Stimulated activated effector memory CD8-positive, alpha-beta T cell treated with anti-CD3 and anti-CD28 coated beads, Interleukin-12 subunit alpha, Interleukin-12 subunit beta, amount 100 ng/mL, for 72 hours (primary cell): Measurements from ENCODE around the gene CHRNB2.
A peak's percentile ranks its signal among the peaks of the same experiment; 100 is the strongest.
"Not testable (repeated sequence)": the region's sequence is repeated elsewhere in the genome, so short reads cannot be mapped to it uniquely, and the experiment has no call there.

Experiments used
- ATAC-seq: fragments of 150-1000 bp; cut with Tn5 transposase; 2 replicates; pipeline ENCODE4 v1.10.0; 2021
- DNase-seq, 2 donors: peaks; one replicate each; pipeline ENCODE4 v3.0.0; 2021 to 2022; ENCODE audit warnings: low spot score in 2 of 2
- H3K27ac Mint-ChIP-seq: one replicate; pipeline ENCODE4 v1.8.0; 2022; ENCODE audit warnings: mild to moderate bottlenecking, mixed read lengths
- H3K36me3 Mint-ChIP-seq: one replicate; pipeline ENCODE4 v1.8.0; 2022; ENCODE audit warnings: mild to moderate bottlenecking, mixed read lengths
- H3K4me1 Mint-ChIP-seq: one replicate; pipeline ENCODE4 v1.8.0; 2022; ENCODE audit warnings: mixed read lengths
- H3K4me3 Mint-ChIP-seq: one replicate; pipeline ENCODE4 v1.8.0; 2022; ENCODE audit warnings: mild to moderate bottlenecking, mixed read lengths
- H3K9me3 Mint-ChIP-seq: one replicate; pipeline ENCODE4 v1.8.0; 2022; ENCODE audit warnings: mixed read lengths

Gene CHRNB2

GRCh38 chr1:154567386-154568156 lies at the start of gene CHRNB2:
Gene CHRNB2 (plus strand): TSS chr1:154567778. CDS start chr1:154568045, 267 bp downstream.
- Mint-ChIP-seq H3K36me3 (peaks cover 5% of the 10 kb centered on the region), H3K9me3 (no peaks in the 10 kb centered on the region), H3K4me3 (peak within 1 kb of the TSS; percentile 38), H3K4me1 (peaks cover 12% of the 10 kb centered on the region), H3K27ac (no peak within 1 kb of the TSS)
- ATAC-seq (peak; percentile 90), DNase-seq (peak; percentile 81 to 84)

DNA sequence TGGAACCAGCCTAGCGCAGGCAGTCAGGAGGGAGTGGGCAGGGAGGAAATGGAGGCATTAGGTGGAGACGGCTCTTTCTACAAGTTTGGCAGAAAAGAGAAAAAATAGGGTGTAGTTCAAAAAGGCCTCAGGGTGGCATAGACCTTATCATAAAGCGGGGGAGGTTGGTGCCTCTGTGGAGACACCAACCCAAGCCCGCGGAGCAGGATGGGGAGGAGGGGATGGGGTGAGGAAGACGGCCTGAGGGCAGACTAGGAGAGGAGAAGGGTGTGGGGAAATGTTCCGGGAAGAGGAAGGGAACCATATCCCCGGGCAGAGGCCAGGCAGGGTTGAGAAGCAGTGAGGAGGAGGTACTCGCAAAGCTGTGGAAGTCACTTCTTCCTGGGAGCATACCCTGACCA lies 48.0 kb upstream of the CHRNB2 start:
- H3K36me3 Mint-ChIP-seq = no peaks in the 10 kb centered on the region
- H3K9me3 Mint-ChIP-seq = no peaks in the 10 kb centered on the region
- no peak overlapping the region for H3K27ac Mint-ChIP-seq
- DNase-seq (no peak), ATAC-seq (no peak)
- no peak overlapping the region for H3K4me3 Mint-ChIP-seq
- H3K4me1 Mint-ChIP-seq = no peaks in the 10 kb centered on the region

- DNase-seq (no peak), ATAC-seq (no peak)
These were observed 47.2 kb upstream of the CHRNB2 start for GRCh38 chr1:154520333-154520732.

DNA sequence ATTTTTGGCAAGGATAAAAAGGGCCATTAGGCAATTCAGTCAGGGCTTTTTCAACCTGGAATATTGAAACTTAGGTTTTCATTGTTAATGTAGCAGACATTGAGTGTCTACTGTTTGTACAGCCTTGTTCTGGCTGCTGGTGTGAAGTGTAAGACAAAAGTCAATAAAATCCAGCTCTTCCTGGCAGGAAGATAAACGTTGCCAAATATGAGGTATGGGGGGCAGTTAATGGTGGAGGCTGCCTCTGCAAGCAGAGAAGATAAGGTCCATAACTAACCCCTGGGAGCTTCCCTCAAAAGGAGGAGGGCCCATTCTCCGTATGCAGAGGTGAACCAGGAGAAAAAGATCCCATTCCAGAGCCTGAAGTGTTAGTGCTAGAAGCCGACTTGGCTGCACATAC lies 45.9 kb upstream of the CHRNB2 start:
- DNase-seq (no peak), ATAC-seq (no peak)
- no peaks in the 10 kb centered on the region for H3K4me1 Mint-ChIP-seq
- no peaks in the 10 kb centered on the region for H3K36me3 Mint-ChIP-seq
- no peak overlapping the region for H3K4me3 Mint-ChIP-seq
- peak overlapping the region; percentile 52 for H3K27ac Mint-ChIP-seq
- H3K9me3 Mint-ChIP-seq = no peaks in the 10 kb centered on the region

More at GRCh38 chr1:154520333-154520732, 47.2 kb upstream of the CHRNB2 start:
- H3K9me3 Mint-ChIP-seq = no peaks in the 10 kb centered on the region
- H3K36me3 Mint-ChIP-seq = no peaks in the 10 kb centered on the region
- H3K4me1 Mint-ChIP-seq = no peaks in the 10 kb centered on the region
- H3K4me3 Mint-ChIP-seq = no peak overlapping the region
- H3K27ac Mint-ChIP-seq = no peak overlapping the region

- no peak for DNase-seq
- H3K4me3 Mint-ChIP-seq = no peak overlapping the region
- no peak overlapping the region for H3K27ac Mint-ChIP-seq
- H3K4me1 Mint-ChIP-seq = no peaks in the 10 kb centered on the region
- no peaks in the 10 kb centered on the region for H3K9me3 Mint-ChIP-seq
- no peaks in the 10 kb centered on the region for H3K36me3 Mint-ChIP-seq
- no peak for ATAC-seq
These were observed 42.7 kb upstream of the CHRNB2 start for GRCh38 chr1:154524881-154525280.

DNA sequence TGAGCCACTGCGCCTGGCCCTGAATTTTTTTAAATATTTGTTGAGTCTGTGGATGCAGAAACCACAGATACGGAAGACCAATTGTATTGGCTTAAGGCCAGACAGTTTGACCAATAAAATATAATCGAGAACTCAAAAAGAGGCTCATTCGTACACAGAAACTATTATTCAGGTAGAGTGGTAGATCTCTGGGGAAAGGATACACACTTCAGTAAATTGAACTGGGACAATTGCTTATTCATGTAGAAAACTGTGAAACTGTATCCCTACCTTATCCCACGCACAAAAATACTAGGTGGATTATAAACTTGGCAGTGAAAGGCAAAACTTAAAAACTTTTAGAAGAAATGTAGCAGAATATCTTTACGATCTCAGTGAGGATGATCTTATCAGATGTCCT lies 40.4 kb upstream of the CHRNB2 start:
- ATAC-seq = no peak
- Mint-ChIP-seq H3K9me3 (no peaks in the 10 kb centered on the region), H3K36me3 (no peaks in the 10 kb centered on the region), H3K4me1 (no peaks in the 10 kb centered on the region), H3K4me3 (no peak overlapping the region), H3K27ac (no peak overlapping the region)
- DNase-seq = no peak

- Mint-ChIP-seq H3K4me3 (no peak overlapping the region), H3K9me3 (no peaks in the 10 kb centered on the region), H3K36me3 (no peaks in the 10 kb centered on the region), H3K27ac (no peak overlapping the region), H3K4me1 (no peaks in the 10 kb centered on the region)
- ATAC-seq = no peak
- no peak for DNase-seq
These were observed 38.3 kb upstream of the CHRNB2 start for GRCh38 chr1:154529308-154529707.

DNA sequence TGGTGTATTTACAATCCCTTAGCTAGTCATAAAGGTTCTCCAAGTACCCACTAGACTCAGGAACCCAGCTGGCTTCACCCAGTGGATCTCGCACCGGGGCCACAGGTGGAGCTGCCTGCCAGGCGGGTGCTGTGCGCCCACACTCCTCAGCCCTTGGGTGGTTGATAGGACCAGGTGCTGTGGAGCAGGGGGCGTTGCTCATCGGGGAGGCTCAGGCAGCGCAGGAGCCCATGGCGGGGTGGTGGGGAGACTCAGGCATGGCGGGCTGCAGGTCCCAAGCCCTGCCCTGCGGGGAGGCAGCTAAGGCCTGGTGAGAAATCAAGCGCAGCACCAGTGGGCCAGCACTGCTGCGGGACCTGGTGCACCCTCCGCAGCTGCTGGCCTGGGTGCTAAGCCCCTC lies 35.6 kb upstream of the CHRNB2 start:
- not testable (repeated sequence) for H3K27ac Mint-ChIP-seq, H3K4me1 Mint-ChIP-seq, ATAC-seq, H3K36me3 Mint-ChIP-seq, H3K9me3 Mint-ChIP-seq, H3K4me3 Mint-ChIP-seq, DNase-seq

DNA sequence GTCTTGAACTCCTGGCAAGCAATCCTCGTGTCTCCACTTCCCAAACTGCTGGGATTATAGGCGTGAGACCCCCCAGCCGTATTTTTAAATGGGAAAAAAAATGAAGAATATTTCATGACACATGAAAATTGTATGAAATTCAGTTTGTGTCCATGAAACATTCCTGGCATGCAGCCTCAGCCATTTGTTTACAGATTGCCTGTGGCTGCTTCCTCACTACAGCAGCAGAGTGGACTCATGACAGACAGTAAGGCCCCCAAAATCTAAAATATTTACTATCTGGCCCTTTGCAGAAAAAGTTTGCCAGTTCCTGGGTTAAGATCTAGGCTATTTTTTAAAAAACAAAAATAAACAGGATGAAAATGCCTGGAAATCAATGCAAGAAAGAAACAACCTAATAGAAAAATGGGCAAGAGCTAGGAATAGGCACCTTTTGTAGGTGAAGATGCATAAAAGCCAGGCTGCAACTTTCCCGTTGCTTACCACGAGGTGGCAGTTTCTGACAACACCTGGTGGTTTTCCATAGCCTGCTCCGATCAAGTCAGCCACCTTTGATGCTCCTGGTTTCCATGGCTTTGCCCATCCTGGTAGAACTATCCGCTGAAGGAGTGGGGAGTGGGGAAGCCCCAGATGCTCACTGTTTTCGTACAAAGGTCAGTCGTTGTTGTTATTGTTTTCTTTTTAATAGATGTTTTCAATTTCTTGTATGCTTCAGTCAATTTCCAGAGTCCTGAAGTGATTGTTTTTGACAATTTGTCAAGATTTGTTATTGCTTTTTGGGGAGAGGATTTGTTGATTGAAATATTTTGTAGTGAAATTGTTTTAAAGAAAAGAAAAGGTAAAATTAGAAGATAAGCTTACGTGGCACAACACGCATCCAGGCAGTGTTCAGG lies 33.4 kb upstream of the CHRNB2 start:
- DNase-seq (no peak), ATAC-seq (no peak)
- Mint-ChIP-seq H3K9me3 (no peaks in the 10 kb centered on the region), H3K36me3 (no peaks in the 10 kb centered on the region), H3K27ac (no peak overlapping the region), H3K4me1 (no peaks in the 10 kb centered on the region), H3K4me3 (no peak overlapping the region)

DNA sequence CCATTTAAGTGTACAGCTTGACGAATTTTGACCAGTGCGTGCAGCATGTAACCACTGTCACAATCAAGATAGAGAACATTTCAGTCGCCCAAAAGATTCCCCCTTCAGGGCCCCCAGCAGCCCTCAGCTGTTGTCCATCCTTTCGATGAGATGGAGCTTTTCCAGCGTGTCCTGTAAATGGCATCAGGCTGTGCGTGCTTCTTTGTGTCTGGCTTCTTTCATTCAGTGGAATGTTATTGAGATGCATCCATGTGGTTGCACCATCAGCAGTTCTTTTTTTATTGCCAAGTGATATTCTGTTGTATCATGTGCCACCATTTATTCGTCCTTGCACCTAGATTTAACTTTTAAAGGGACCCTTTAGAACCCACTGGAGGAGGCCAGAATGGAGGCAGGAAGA lies 31.0 kb upstream of the CHRNB2 start:
- no peak overlapping the region for H3K27ac Mint-ChIP-seq
- H3K4me3 Mint-ChIP-seq = no peak overlapping the region
- ATAC-seq (no peak), DNase-seq (no peak)
- H3K36me3 Mint-ChIP-seq = no peaks in the 10 kb centered on the region
- no peaks in the 10 kb centered on the region for H3K9me3 Mint-ChIP-seq
- H3K4me1 Mint-ChIP-seq = no peaks in the 10 kb centered on the region

DNA sequence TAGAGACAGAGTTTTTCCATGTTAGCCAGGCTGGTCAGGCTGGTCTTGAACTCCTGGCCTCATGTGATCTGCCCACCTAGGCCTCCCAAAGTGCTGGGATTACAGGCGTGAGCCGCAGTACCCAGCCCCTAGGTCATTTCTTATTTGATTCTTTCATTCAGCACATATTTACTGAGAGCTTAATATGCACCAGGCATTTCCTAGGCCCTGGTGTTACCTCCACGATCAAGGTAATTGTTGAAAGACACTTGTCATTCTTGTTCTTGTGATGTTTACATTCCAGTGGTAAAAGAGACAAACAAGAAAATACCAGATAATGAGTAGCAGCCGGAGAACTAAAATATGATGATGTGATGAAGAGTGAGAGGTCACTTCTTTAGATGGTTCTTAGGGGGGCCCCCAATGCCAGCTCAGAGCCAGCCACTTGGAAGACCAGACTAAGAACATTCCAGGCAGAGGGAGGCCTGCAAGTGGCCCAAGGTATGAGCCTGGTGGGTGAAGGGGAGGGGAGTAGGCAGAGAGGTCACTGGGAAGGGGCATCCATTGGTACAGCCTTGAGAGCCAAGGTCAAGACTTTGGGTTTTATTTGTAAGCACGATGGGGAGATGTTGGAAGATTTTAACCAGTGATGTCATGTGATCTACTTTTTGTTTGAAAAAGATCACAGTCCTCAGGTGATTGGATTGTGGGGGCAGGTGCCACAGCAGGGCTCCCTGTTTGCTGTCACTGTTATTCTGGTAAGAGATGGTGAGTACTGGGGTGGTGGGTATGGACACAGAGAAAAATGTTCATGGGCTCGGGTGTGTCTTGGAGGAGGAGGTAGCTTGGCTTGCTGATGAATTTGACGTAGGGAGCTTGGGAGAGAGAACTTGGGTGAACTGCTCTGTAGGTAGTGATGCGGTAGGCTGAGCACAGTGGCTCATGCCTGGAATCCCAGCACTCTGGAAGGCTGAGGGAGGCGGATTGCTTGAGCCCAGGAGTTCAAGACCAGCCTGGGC lies 27.8 kb upstream of the CHRNB2 start:
- Mint-ChIP-seq H3K27ac (no peak overlapping the region), H3K9me3 (no peaks in the 10 kb centered on the region), H3K4me1 (no peaks in the 10 kb centered on the region), H3K36me3 (no peaks in the 10 kb centered on the region), H3K4me3 (no peak overlapping the region)
- DNase-seq (no peak), ATAC-seq (no peak)

DNA sequence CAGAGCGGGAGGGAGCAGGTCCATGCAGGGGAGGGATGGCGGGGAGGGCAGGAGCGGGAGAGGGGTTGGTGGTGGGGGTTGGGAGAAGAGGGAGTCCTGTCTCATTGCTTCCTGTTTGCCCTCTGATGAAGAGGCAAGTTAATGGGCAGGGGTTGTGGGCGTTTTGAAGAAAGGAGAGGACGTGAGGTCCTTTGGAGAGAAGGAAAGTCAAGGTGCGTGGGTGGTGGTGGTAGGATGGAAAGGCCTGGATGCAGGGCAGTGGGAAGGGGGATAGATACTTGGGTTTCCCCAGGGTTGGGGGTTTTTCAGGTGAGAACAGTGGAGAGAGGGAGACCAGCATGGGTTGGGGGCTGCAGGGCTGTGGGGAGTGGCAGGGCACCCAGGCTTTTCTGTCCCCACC lies 26.3 kb upstream of the CHRNB2 start:
- peaks cover under 1% of the 10 kb centered on the region for H3K4me1 Mint-ChIP-seq
- no peak for DNase-seq
- H3K9me3 Mint-ChIP-seq = no peaks in the 10 kb centered on the region
- no peaks in the 10 kb centered on the region for H3K36me3 Mint-ChIP-seq
- no peak overlapping the region for H3K27ac Mint-ChIP-seq
- no peak overlapping the region for H3K4me3 Mint-ChIP-seq
- ATAC-seq = no peak

DNA sequence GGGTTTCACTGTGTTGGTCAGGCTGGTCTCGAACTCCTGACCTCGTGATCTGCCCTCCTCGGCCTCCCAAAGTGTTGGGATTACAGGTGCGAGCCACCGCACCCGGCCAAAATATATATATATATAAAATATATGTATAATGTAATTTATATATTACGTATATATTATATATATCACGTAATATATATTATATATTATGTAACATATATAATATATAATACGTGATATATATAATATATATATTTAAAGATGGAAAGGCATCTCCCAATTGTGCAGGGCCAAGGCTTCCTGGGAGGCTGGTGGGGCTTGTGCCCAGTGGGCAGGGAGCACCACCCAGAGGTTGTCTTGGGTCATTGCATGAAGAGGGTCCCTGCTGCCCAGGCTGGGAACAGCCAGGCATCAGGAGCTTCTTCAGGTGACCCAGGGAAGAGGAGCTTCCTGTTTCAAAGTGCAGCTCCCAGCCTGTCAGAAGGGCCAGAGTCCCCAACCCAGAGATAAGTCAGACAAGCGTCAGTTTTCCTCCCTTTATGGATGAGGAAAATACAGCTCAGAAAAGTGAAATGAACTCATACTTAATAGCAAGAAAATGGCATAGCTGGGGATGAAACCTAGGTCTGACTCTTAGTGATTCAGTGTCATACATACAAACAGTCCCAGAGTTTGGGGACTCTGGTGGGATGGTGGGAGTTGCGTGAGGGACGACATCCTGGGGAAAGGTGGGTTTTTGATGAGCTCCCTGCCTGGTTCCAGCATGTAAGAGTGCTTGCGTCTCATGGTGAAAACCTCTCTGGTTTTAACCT lies 21.1 kb upstream of the CHRNB2 start:
- Mint-ChIP-seq H3K9me3 (no peaks in the 10 kb centered on the region), H3K4me3 (no peak overlapping the region), H3K4me1 (peaks cover 33% of the 10 kb centered on the region), H3K27ac (no peak overlapping the region), H3K36me3 (peaks cover 31% of the 10 kb centered on the region)
- DNase-seq (peak; percentile 40 to 77), ATAC-seq (peak; percentile 79)

DNA sequence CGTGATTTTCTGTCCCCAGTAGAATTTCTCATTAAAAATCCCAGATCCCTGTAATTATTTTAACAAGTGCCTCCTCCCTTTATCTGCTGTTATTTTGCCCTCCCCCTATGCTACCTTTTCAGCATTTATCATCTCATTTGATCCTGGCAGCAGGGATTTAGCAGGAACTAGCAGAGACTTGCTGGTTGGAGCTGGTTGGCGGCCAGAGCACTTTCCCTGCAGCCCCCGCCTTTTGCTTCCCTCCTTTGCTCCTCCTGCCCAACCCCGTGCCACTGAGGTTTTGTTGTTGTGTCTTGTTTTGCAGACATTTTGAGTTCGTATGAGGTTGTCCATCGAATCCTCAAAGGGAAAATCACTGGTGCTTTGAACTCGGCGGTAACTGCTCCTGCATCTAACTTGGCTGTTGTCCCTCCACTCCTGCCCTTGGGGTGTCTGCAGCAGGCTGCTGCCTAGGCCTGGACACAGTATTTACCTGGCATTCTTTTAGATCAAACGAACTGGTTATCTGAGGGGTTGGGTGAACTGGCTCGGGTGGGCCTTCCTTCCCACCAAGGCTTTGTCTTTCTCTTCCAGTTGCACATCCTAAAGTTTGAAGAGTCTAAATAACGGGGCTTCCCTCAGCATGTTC lies 20.4 kb upstream of the CHRNB2 start:
- H3K4me1 Mint-ChIP-seq = peaks cover 39% of the 10 kb centered on the region
- ATAC-seq (no peak), DNase-seq (no peak)
- no peak overlapping the region for H3K4me3 Mint-ChIP-seq
- H3K9me3 Mint-ChIP-seq = no peaks in the 10 kb centered on the region
- H3K36me3 Mint-ChIP-seq = peaks cover 38% of the 10 kb centered on the region
- peak overlapping the region; percentile 39 for H3K27ac Mint-ChIP-seq
